WTC11 (cell line): Measurements from ENCODE around the gene SYTL5. TPM values are rescaled to one million over a fixed set of nuclear protein-coding genes. Genes with fewer than 3 reads are reported as not detected.

Source experiments
- ATAC-seq: fragments of 200-7000 bp; cut with Tn5 transposase; 2 replicates; pipeline ENCODE4 v1.10.0; 2021; ENCODE audit warnings: mild to moderate bottlenecking, moderate library complexity
- CTCF ChIA-PET: fragments of 300-600 bp; sonication (Branson Sonifier 250); formaldehyde crosslinking; loops from one replicate; lab custom pipeline; 2021; ENCODE audit warnings: antibody characterized with exemption; lab: Charles Lee
- POLR2A ChIA-PET: fragments of 350-600 bp; sonication (Branson Sonifier 250); formaldehyde crosslinking; loops from one replicate; lab custom pipeline; 2021; ENCODE audit warnings: antibody characterized with exemption; lab: Charles Lee
- DNase-seq: peaks from one replicate; pipeline ENCODE4 v3.0.0; 2021; ENCODE audit warnings: low spot score
- H3K27ac Mint-ChIP-seq: 2 replicates; pipeline ENCODE4 v1.8.0; 2021; ENCODE audit warnings: mixed read lengths
- H3K27me3 Mint-ChIP-seq: 2 replicates; pipeline ENCODE4 v1.8.0; 2021; ENCODE audit warnings: low read depth, mild to moderate bottlenecking, moderate library complexity, mixed read lengths
- H3K36me3 Mint-ChIP-seq: 2 replicates; pipeline ENCODE4 v1.8.0; 2021; ENCODE audit warnings: mixed read lengths
- H3K4me1 Mint-ChIP-seq: 2 replicates; pipeline ENCODE4 v1.8.0; 2022; ENCODE audit warnings: mixed read lengths
- H3K4me3 Mint-ChIP-seq: 2 replicates; pipeline ENCODE4 v1.8.0; 2021; ENCODE audit warnings: mild to moderate bottlenecking, moderate library complexity, mixed read lengths
- H3K9me3 Mint-ChIP-seq: 2 replicates; pipeline ENCODE4 v1.8.0; 2021; ENCODE audit warnings: mixed read lengths
- CTCF ChIP-seq: fragments of 200-600 bp; IDR thresholded peaks from 2 replicates; pipeline ENCODE4 v1.8.0; 2022; ENCODE audit warnings: antibody characterized with exemption
- OVOL2 ChIP-seq: fragments of 250-450 bp; sonication (Bioruptor Pico); IDR thresholded peaks from 2 replicates; pipeline ENCODE4 v1.9.0; 2021; ENCODE audit warnings: mild to moderate bottlenecking, borderline replicate concordance
- USF1 ChIP-seq: sonication (generic); formaldehyde crosslinking; IDR thresholded peaks from 2 replicates; pipeline ENCODE4 v1.8.0; 2022; ENCODE audit warnings: mild to moderate bottlenecking, missing genetic modification reagents
- ZNF232 ChIP-seq: sonication (generic); formaldehyde crosslinking; IDR thresholded peaks from 2 replicates; pipeline ENCODE4 v1.8.0; 2022; ENCODE audit warnings: mild to moderate bottlenecking, missing genetic modification reagents
- ZNF263 ChIP-seq: sonication (generic); formaldehyde crosslinking; IDR thresholded peaks from 2 replicates; pipeline ENCODE4 v1.8.1; 2022; ENCODE audit warnings: low read depth, mild to moderate bottlenecking, moderate library complexity, missing genetic modification reagents
- ZNF281 ChIP-seq: sonication (generic); formaldehyde crosslinking; IDR thresholded peaks from 2 replicates; pipeline ENCODE4 v1.8.0; 2023; ENCODE audit warnings: mild to moderate bottlenecking, missing genetic modification reagents
- ZNF425 ChIP-seq: fragments of 250-450 bp; sonication (Bioruptor Pico); conservative IDR thresholded peaks from 2 replicates; pipeline ENCODE4 v1.9.0; 2021; ENCODE audit warnings: mild to moderate bottlenecking
- ZNF532 ChIP-seq: fragments of 250-450 bp; sonication (Bioruptor Pico); IDR thresholded peaks from 2 replicates; pipeline ENCODE4 v1.9.0; 2021; ENCODE audit warnings: mild to moderate bottlenecking, borderline replicate concordance
- ZNF671 ChIP-seq: fragments of 250-450 bp; sonication (Bioruptor Pico); IDR thresholded peaks from 2 replicates; pipeline ENCODE4 v1.8.0; 2021; ENCODE audit warnings: mild to moderate bottlenecking
- total RNA-seq: library from RNA; stranded (reverse); gene quantifications from 3 replicates; pipeline ENCODE4 v1.2.3, GENCODE V29; 2021
- TF ChIP-seq, protein P1 (sequence below): sonication (generic); formaldehyde crosslinking; IDR thresholded peaks from 2 replicates; pipeline ENCODE4 v1.8.1; 2022; ENCODE audit warnings: mild to moderate bottlenecking, missing genetic modification reagents, moderate library complexity, borderline replicate concordance
- TF ChIP-seq, protein P2 (sequence below): sonication (generic); formaldehyde crosslinking; IDR thresholded peaks from 2 replicates; pipeline ENCODE4 v1.8.0; 2022; ENCODE audit warnings: mild to moderate bottlenecking, missing genetic modification reagents
- TF ChIP-seq, protein P3 (sequence below): sonication (generic); formaldehyde crosslinking; IDR thresholded peaks from 2 replicates; pipeline ENCODE4 v1.8.0; 2022; ENCODE audit warnings: mild to moderate bottlenecking, missing genetic modification reagents
- TF ChIP-seq, protein P4 (sequence below): sonication (generic); formaldehyde crosslinking; IDR thresholded peaks from 2 replicates; pipeline ENCODE4 v1.8.1; 2023; ENCODE audit warnings: mild to moderate bottlenecking, missing genetic modification reagents

Gene SYTL5
- total RNA-seq, 1 experiment from 2014 or later = 0.26 TPM

GRCh38 chrX:38036466-38036865 is 30.1 kb downstream of the SYTL5 start (continued):
- TF ChIP-seq, protein P1, sequence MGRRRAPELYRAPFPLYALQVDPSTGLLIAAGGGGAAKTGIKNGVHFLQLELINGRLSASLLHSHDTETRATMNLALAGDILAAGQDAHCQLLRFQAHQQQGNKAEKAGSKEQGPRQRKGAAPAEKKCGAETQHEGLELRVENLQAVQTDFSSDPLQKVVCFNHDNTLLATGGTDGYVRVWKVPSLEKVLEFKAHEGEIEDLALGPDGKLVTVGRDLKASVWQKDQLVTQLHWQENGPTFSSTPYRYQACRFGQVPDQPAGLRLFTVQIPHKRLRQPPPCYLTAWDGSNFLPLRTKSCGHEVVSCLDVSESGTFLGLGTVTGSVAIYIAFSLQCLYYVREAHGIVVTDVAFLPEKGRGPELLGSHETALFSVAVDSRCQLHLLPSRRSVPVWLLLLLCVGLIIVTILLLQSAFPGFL = no peak
- TF ChIP-seq ZNF671 (CRISPR knock-in tag) = no peak
- TF ChIP-seq ZNF263 (CRISPR knock-in tag) = no peak
- TF ChIP-seq OVOL2 (CRISPR knock-in tag) = no peak
- TF ChIP-seq, protein P2, sequence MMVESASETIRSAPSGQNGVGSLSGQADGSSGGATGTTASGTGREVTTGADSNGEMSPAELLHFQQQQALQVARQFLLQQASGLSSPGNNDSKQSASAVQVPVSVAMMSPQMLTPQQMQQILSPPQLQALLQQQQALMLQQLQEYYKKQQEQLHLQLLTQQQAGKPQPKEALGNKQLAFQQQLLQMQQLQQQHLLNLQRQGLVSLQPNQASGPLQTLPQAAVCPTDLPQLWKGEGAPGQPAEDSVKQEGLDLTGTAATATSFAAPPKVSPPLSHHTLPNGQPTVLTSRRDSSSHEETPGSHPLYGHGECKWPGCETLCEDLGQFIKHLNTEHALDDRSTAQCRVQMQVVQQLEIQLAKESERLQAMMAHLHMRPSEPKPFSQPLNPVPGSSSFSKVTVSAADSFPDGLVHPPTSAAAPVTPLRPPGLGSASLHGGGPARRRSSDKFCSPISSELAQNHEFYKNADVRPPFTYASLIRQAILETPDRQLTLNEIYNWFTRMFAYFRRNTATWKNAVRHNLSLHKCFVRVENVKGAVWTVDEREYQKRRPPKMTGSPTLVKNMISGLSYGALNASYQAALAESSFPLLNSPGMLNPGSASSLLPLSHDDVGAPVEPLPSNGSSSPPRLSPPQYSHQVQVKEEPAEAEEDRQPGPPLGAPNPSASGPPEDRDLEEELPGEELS (CRISPR knock-in tag) = no peak
- TF ChIP-seq, all 79 proteins: peak for 0

GRCh38 chrX:38038501-38038900 is 32.1 kb downstream of the SYTL5 start:
- no peaks in the 10 kb centered on the region for H3K27me3 Mint-ChIP-seq
- TF ChIP-seq, protein P3, sequence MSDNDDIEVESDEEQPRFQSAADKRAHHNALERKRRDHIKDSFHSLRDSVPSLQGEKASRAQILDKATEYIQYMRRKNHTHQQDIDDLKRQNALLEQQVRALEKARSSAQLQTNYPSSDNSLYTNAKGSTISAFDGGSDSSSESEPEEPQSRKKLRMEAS (CRISPR knock-in tag) = no peak
- TF ChIP-seq ZNF532 (CRISPR knock-in tag) (no peak), ZNF425 (CRISPR knock-in tag) (no peak)
- TF ChIP-seq, all 79 proteins: peak for 0
- Mint-ChIP-seq H3K36me3 (no peaks in the 10 kb centered on the region), H3K4me1 (peaks cover 2% of the 10 kb centered on the region), H3K4me3 (no peak overlapping the region), H3K27ac (no peak overlapping the region), H3K9me3 (no peaks in the 10 kb centered on the region)
- no peak for ATAC-seq
- no peak for DNase-seq
- POLR2A ChIA-PET = no interaction called here
- CTCF ChIA-PET = no interaction called here

- Mint-ChIP-seq H3K36me3 (no peaks in the 10 kb centered on the region), H3K27ac (no peak overlapping the region), H3K4me1 (no peaks in the 10 kb centered on the region), H3K27me3 (no peaks in the 10 kb centered on the region), H3K4me3 (no peak overlapping the region), H3K9me3 (no peaks in the 10 kb centered on the region)
- POLR2A ChIA-PET = no interaction called here
- CTCF ChIA-PET = no interaction called here
- ATAC-seq (no peak), DNase-seq (no peak)
- TF ChIP-seq CTCF (no peak), ZNF281 (no peak), ZNF232 (CRISPR knock-in tag) (no peak), USF1 (CRISPR knock-in tag) (no peak)
- TF ChIP-seq, protein P4, sequence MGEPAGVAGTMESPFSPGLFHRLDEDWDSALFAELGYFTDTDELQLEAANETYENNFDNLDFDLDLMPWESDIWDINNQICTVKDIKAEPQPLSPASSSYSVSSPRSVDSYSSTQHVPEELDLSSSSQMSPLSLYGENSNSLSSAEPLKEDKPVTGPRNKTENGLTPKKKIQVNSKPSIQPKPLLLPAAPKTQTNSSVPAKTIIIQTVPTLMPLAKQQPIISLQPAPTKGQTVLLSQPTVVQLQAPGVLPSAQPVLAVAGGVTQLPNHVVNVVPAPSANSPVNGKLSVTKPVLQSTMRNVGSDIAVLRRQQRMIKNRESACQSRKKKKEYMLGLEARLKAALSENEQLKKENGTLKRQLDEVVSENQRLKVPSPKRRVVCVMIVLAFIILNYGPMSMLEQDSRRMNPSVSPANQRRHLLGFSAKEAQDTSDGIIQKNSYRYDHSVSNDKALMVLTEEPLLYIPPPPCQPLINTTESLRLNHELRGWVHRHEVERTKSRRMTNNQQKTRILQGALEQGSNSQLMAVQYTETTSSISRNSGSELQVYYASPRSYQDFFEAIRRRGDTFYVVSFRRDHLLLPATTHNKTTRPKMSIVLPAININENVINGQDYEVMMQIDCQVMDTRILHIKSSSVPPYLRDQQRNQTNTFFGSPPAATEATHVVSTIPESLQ (CRISPR knock-in tag) = no peak
Measured at GRCh38 chrX:38041237-38041636, 34.9 kb downstream of the SYTL5 start.
